Omental fat pad (tissue), 4 donors: ENCODE results near the gene ECE1. TPM values are rescaled to one million over a fixed set of nuclear protein-coding genes. Genes with fewer than 3 reads are reported as not detected.

ENCODE experiments used
- ATAC-seq: fragments of 150-250 bp; one replicate; pipeline ENCODE4 v1.9.1; 2016; ENCODE audit warnings: mild to moderate bottlenecking, moderate library complexity; ENCODE audit not compliant: low FRiP score
- DNase-seq: peaks from one replicate; pipeline ENCODE4 v3.0.0-alpha.2; 2019; ENCODE audit warnings: low spot score
- total RNA-seq, 4 donors: library from RNA; depleted of rRNA; stranded (reverse); fragments of >200 nt; gene quantifications; one replicate each; pipeline ENCODE4 v1.1.0, GENCODE V29; 2016
- TF ChIP-seq, protein P1 (sequence below), 3 donors: fragments of 450-650 bp; IDR thresholded peaks; one replicate each; pipeline ENCODE4 v1.5.1; 2016 to 2017; ENCODE audit warnings: antibody characterized with exemption in 3 of 3, mild to moderate bottlenecking in 3 of 3, moderate library complexity in 2 of 3

ECE1 gene
- total RNA-seq, 4 donors from 2014 or later: 43.5 to 158 (median 114) TPM

- ATAC-seq: no peak
- no peak for DNase-seq
- TF ChIP-seq, protein P1, sequence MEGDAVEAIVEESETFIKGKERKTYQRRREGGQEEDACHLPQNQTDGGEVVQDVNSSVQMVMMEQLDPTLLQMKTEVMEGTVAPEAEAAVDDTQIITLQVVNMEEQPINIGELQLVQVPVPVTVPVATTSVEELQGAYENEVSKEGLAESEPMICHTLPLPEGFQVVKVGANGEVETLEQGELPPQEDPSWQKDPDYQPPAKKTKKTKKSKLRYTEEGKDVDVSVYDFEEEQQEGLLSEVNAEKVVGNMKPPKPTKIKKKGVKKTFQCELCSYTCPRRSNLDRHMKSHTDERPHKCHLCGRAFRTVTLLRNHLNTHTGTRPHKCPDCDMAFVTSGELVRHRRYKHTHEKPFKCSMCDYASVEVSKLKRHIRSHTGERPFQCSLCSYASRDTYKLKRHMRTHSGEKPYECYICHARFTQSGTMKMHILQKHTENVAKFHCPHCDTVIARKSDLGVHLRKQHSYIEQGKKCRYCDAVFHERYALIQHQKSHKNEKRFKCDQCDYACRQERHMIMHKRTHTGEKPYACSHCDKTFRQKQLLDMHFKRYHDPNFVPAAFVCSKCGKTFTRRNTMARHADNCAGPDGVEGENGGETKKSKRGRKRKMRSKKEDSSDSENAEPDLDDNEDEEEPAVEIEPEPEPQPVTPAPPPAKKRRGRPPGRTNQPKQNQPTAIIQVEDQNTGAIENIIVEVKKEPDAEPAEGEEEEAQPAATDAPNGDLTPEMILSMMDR (IDR thresholded peaks at IDR 0.05): no peak
Measured at GRCh38 chr1:21295002-21295401, 4.7 kb upstream of the ECE1 start.

GRCh38 chr1:21294266-21294989, 4.2 kb upstream of the ECE1 start:
- ATAC-seq: no peak
- no peak for DNase-seq
- TF ChIP-seq, protein P1 (IDR thresholded peaks at IDR 0.05): no peak

GRCh38 chr1:21293537-21294265, 3.4 kb upstream of the ECE1 start:
- TF ChIP-seq, protein P1 (IDR thresholded peaks at IDR 0.05): no peak
- ATAC-seq (no peak), DNase-seq (no peak)

DNA sequence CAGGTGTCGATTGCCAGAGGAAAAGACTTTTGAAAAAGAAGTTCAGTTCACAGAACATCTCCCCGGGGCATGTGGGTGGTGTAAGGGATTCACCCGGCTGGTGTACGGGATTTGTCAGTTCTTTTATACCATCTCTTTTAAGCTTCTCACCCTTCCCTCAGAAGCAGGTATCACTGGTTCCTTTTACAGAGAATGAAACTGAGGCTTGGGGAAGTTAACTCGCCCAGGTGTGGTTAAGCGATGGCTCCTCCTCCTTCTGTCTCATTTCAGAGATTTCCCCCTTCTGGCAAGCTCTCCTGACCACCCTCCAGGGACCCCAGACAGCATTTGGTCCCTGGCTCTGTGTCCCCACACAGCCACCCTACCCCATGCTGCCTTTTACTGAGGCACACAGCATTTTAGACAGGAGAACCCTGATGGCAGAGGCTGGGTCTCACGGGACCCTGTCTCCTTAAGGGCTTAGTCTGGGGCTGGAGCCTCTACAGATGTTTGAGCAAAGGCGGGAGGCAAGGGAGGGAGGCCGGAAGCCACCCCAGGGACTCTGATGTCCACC, 2.8 kb upstream of the ECE1 start:
- TF ChIP-seq, protein P1 (IDR thresholded peaks at IDR 0.05): no peak
- ATAC-seq: no peak
- DNase-seq: no peak

DNA sequence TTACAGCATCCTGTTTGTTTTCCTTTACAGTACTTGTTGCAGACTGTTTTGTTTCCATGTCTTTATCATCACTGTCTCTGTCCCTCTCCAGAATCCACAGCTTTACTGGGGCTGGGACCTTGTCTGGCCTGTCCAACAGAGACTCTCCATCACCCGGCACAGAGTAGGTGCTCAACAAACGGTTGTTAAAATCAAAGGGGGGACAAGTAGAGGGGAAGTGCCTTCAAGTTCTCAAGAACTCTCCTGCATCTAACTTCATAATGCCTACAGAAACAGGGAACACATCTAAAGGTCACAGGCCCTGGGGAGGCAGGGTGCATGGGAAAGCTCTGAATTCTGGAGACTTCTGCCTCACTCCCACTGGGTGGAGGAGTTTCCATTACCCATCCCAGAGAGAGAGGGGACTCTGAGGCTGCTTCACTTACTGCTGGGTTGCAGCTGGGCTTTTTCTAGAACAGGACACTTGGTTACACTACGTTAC, 2.3 kb upstream of the ECE1 start:
- DNase-seq (no peak), ATAC-seq (no peak)
- TF ChIP-seq, protein P1 (IDR thresholded peaks at IDR 0.05): no peak

DNA sequence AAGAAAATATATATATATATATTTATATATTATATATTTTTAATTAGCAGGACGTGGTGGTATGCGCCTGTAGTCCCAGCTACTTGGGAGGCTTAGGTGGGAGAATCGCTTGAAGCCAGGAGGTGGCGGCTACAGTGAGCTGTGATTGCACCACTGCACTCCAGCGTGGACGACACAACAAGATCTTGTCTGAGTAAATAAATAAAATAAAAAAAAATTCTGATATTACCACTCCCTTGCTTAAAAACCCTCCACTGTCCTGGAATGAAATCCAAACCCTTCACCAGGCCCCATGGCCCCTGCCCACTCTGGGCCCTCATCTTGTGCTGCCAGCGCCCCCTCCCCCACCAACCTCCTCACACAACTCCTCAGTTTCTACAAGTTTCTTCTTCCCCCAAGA, 1.7 kb upstream of the ECE1 start:
- no peak for ATAC-seq
- no peak for DNase-seq
- TF ChIP-seq, protein P1 (IDR thresholded peaks at IDR 0.05): no peak
